Measurements from ENCODE around the gene SALL2. TPM values are rescaled to one million over a fixed set of nuclear protein-coding genes. Genes with fewer than 3 reads are reported as not detected.
A peak's percentile ranks its signal among the peaks of the same experiment; 100 is the strongest.

Gene SALL2
- total and polyA plus RNA-seq, 4 donors = 0.49 to 2.9 (median 0.78) TPM

DNA sequence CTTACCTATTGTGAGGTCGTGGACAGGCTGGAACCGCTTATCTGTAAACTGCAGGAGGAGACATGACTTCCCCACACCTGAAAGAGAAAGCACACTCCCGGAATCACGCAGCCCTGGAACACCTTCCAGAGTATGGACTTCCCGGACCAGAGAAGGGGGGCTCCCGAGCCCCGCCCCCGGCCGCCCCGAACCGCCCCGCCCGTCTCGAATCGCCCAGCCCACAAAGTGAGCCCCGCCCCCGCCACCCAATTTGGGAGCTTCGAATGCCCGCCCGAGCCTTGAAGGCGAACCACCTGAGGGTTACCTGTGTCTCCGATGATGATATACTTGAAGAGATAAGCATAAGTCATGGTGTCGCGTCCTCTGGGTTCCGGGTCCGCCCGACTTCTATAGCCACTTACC is 49.6 kb downstream of the SALL2 start:
- H3K4me3 ChIP-seq (ENCODE audit: low read depth in 1 of 3, low read length in 3 of 3) = peak overlapping the region; percentile 62 to 100 (median 90)
- H3K27me3 ChIP-seq (ENCODE audit: control insufficient read depth in 4 of 4, insufficient read depth in 4 of 4, low read length in 3 of 4) = no peaks in the 10 kb centered on the region
- DNase-seq (ENCODE audit: low spot score) = peak; percentile 92
- H3K9me3 ChIP-seq (ENCODE audit: control insufficient read depth in 4 of 4, low read length in 3 of 4) = no peaks in the 10 kb centered on the region
- TF ChIP-seq YY1 (IDR thresholded peaks at IDR 0.05) (no peak), TAF1 (conservative IDR thresholded peaks at IDR 0.05) (peak; percentile 45)
- H3K36me3 ChIP-seq (ENCODE audit: control insufficient read depth in 4 of 4, insufficient read depth in 3 of 4, low read depth in 1 of 4, low read length in 3 of 4) = peaks cover 0 to 13% (median 3%) of the 10 kb centered on the region in 4 donors
- WGBS = 1% methylated on average over 27 of the region's 27 CpGs
- H3K9ac ChIP-seq (ENCODE audit: low read depth in 1 of 2, low read length in 2 of 2) = peak overlapping the region; percentile 89 to 93
- H3K4me1 ChIP-seq (ENCODE audit: control insufficient read depth in 4 of 4, insufficient read depth in 4 of 4, low read length in 3 of 4) = peaks cover 8 to 25% (median 15%) of the 10 kb centered on the region in 4 donors
- H3K27ac ChIP-seq (ENCODE audit: low read depth in 1 of 2, low read length in 2 of 2) = peak overlapping the region; percentile 80 to 91

DNA sequence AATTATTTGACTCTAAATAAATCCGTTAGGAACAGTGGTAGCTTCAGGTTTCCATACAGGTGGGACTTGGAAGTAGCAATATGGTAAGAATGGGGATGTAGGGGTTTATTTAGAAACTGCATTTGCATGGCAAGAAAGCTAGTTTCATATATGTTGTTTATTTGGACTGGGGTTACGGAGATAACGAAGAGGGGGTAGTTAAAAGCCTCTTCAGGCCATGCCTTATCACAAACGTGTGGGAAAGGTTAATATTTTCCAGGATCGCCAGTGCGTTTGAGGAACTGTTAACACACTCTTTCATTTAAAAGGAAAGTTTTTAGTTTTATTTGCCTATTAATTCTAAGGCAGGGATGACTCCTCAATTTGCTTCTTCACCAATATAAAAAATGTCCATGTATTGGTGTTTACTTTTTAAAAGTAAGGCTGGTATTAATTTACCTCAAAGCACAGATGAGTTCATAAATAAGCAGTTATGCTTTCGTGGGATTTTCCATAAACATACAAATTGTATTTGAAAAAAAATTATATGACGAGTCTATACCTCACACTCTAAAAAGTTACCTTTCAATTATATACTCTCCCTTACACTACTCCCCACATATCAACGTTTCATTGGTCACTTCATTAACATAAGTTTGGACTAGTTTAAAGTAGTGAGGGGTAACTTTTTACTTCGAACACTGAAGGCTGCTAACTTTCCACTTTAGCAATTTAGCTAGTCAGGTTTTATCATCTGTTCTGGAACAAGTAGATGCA is 50.2 kb downstream of the SALL2 start:
- TF ChIP-seq FOXA2 (IDR thresholded peaks at IDR 0.05) (no peak), RXRA (IDR thresholded peaks at IDR 0.05) (peak in 1 of 2 donors; percentile 37)
- TF ChIP-seq, protein P1, sequence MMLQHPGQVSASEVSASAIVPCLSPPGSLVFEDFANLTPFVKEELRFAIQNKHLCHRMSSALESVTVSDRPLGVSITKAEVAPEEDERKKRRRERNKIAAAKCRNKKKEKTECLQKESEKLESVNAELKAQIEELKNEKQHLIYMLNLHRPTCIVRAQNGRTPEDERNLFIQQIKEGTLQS (IDR thresholded peaks at IDR 0.05) = no peak
- TF ChIP-seq, protein P2, sequence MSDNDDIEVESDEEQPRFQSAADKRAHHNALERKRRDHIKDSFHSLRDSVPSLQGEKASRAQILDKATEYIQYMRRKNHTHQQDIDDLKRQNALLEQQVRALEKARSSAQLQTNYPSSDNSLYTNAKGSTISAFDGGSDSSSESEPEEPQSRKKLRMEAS (IDR thresholded peaks at IDR 0.05) = peak; percentile 31
- TF ChIP-seq, protein P3, sequence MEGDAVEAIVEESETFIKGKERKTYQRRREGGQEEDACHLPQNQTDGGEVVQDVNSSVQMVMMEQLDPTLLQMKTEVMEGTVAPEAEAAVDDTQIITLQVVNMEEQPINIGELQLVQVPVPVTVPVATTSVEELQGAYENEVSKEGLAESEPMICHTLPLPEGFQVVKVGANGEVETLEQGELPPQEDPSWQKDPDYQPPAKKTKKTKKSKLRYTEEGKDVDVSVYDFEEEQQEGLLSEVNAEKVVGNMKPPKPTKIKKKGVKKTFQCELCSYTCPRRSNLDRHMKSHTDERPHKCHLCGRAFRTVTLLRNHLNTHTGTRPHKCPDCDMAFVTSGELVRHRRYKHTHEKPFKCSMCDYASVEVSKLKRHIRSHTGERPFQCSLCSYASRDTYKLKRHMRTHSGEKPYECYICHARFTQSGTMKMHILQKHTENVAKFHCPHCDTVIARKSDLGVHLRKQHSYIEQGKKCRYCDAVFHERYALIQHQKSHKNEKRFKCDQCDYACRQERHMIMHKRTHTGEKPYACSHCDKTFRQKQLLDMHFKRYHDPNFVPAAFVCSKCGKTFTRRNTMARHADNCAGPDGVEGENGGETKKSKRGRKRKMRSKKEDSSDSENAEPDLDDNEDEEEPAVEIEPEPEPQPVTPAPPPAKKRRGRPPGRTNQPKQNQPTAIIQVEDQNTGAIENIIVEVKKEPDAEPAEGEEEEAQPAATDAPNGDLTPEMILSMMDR (IDR thresholded peaks at IDR 0.05; ENCODE audit: low read depth, low read length, missing input control) = no peak
- H3K4me1 ChIP-seq (ENCODE audit: control insufficient read depth in 4 of 4, insufficient read depth in 4 of 4, low read length in 3 of 4) = peaks cover 8 to 25% (median 15%) of the 10 kb centered on the region in 4 donors
- H3K9ac ChIP-seq (ENCODE audit: low read depth in 1 of 2, low read length in 2 of 2) = peak overlapping the region; percentile 89 to 93
- DNase-seq (ENCODE audit: low spot score) = no peak
- no peaks in the 10 kb centered on the region for H3K27me3 ChIP-seq (ENCODE audit: control insufficient read depth in 4 of 4, insufficient read depth in 4 of 4, low read length in 3 of 4)
- peaks cover 0 to 9% (median 1%) of the 10 kb centered on the region in 4 donors for H3K36me3 ChIP-seq (ENCODE audit: control insufficient read depth in 4 of 4, insufficient read depth in 3 of 4, low read depth in 1 of 4, low read length in 3 of 4)
- 34% methylated on average over 10 of the region's 10 CpGs for WGBS
- peak overlapping the region; percentile 62 to 100 (median 90) for H3K4me3 ChIP-seq (ENCODE audit: low read depth in 1 of 3, low read length in 3 of 3)
- H3K27ac ChIP-seq (ENCODE audit: low read depth in 1 of 2, low read length in 2 of 2) = peak overlapping the region; percentile 80 to 91
- H3K9me3 ChIP-seq (ENCODE audit: control insufficient read depth in 4 of 4, low read length in 3 of 4) = no peaks in the 10 kb centered on the region

Other genes starting within 250 kb of the SALL2 start
- gene RPGRIP1, start 246.3 kb downstream of the SALL2 start, total RNA-seq = 1 to 10 TPM in 1 of 2 donors, under 1 TPM in 1; 0.42 to 1.3 TPM
- under 1 TPM; 0.27 to 0.38 TPM for gene RPGRIP1, start 246.3 kb downstream of the SALL2 start, polyA plus RNA-seq
- 10 to 100 TPM; 27.9 to 51.6 TPM for gene SUPT16H, start 142.3 kb downstream of the SALL2 start, total RNA-seq
- 10 to 100 TPM; 18.6 to 19.8 TPM for gene SUPT16H, start 142.3 kb downstream of the SALL2 start, polyA plus RNA-seq
- 10 to 100 TPM; 27.3 to 29.5 TPM for gene CHD8, start 70.2 kb downstream of the SALL2 start, total RNA-seq
- 10 to 100 TPM in 1 of 2 donors, 1 to 10 TPM in 1; 9.6 to 11.1 TPM for gene CHD8, start 70.2 kb downstream of the SALL2 start, polyA plus RNA-seq
- 10 to 100 TPM; 14.2 to 60.9 TPM for gene RAB2B, start 49.4 kb downstream of the SALL2 start, total RNA-seq
- 1 to 10 TPM; 4.2 to 6.6 TPM for gene RAB2B, start 49.4 kb downstream of the SALL2 start, polyA plus RNA-seq
- 10 to 100 TPM; 18.3 to 22.4 TPM for gene TOX4, start 49.2 kb downstream of the SALL2 start, total RNA-seq
- gene TOX4, start 49.2 kb downstream of the SALL2 start, polyA plus RNA-seq = 10 to 100 TPM; 16.9 to 29.8 TPM
- 10 to 100 TPM; 26.0 to 50.8 TPM for gene METTL3, start 15.0 kb downstream of the SALL2 start, total RNA-seq
- gene METTL3, start 15.0 kb downstream of the SALL2 start, polyA plus RNA-seq = 10 to 100 TPM; 10.5 to 23.8 TPM
- not detected for gene OR10G3, start 53.7 kb upstream of the SALL2 start, total RNA-seq
- not detected for gene OR10G3, start 53.7 kb upstream of the SALL2 start, polyA plus RNA-seq
- gene OR10G2, start 108.6 kb upstream of the SALL2 start, total RNA-seq = not detected
- not detected for gene OR10G2, start 108.6 kb upstream of the SALL2 start, polyA plus RNA-seq
- not detected for gene OR4E2, start 127.5 kb upstream of the SALL2 start, total RNA-seq
- gene OR4E2, start 127.5 kb upstream of the SALL2 start, polyA plus RNA-seq = not detected
- gene OR4E1, start 147.5 kb upstream of the SALL2 start, total RNA-seq = not detected
- not detected for gene OR4E1, start 147.5 kb upstream of the SALL2 start, polyA plus RNA-seq

Data from liver (tissue), 9 donors.